SK-N-SH (cell line): Measurements from ENCODE around the gene SNX21. TPM values are rescaled to one million over a fixed set of nuclear protein-coding genes. Genes with fewer than 3 reads are reported as not detected.

Experiments
- CTCF ChIA-PET: fragments of 300-600, 350-600 bp; formaldehyde crosslinking; extraction: SDS; loops from one replicate; lab custom pipeline; 2021; lab: Yijun Ruan, JAX
- POLR2A ChIA-PET: fragments of 350-600 bp; sonication (Branson Sonifier 250); formaldehyde crosslinking; extraction: SDS; loops from one replicate; lab custom pipeline; 2020; ENCODE audit warnings: antibody characterized with exemption, inconsistent platforms; lab: Yijun Ruan, JAX
- DNase-seq: peaks from one replicate; pipeline ENCODE4 v3.0.0; 2012
- H2AFZ ChIP-seq: fragments of 200-600 bp; sonication (generic); 2 replicates; pipeline ENCODE4 v1.8.1; 2016; ENCODE audit warnings: antibody characterized with exemption, mild to moderate bottlenecking, low read depth
- H3F3A ChIP-seq: fragments of 200-600 bp; sonication (generic); replicated peaks from 2 replicates; pipeline ENCODE3; 2016; ENCODE audit warnings: antibody characterized with exemption, mild to moderate bottlenecking; ENCODE audit not compliant: insufficient read depth
- H3K27ac ChIP-seq, 2 experiments: fragments of 200-500 bp in 1 of 2; fragments of 200-600 bp in 1 of 2; sonication (Bioruptor generic) in 1 of 2; sonication (generic), shearing (Covaris generic) in 1 of 2; 2 replicates each; pipeline versions ENCODE4 v1.5.1 to v1.6.1; 2014 to 2016; ENCODE audit warnings: low read depth in 2 of 2, inconsistent platforms in 1 of 2, low read length in 1 of 2, mild to moderate bottlenecking in 1 of 2, mixed read lengths in 1 of 2
- H3K27me3 ChIP-seq: fragments of 200-600 bp; sonication (generic), shearing (Covaris generic); 2 replicates; pipeline ENCODE4 v1.6.1; 2016; ENCODE audit warnings: mixed run types; ENCODE audit not compliant: insufficient read depth
- H3K36me3 ChIP-seq, 2 experiments: fragments of 200-500 bp in 1 of 2; fragments of 200-600 bp in 1 of 2; sonication (Bioruptor generic) in 1 of 2; sonication (generic) in 1 of 2; replicated peaks in 1 of 2; 2 replicates each; pipeline versions ENCODE3 to v1.5.1; 2014 to 2016; ENCODE audit warnings: low read length in 1 of 2, mild to moderate bottlenecking in 1 of 2; ENCODE audit not compliant: insufficient read depth in 2 of 2, control insufficient read depth in 1 of 2
- H3K4me1 ChIP-seq, 2 experiments: fragments of 200-500 bp in 1 of 2; fragments of 200-600 bp in 1 of 2; sonication (Bioruptor generic) in 1 of 2; sonication (generic), shearing (Covaris generic) in 1 of 2; 2 replicates each; pipeline versions ENCODE4 v1.5.1 to v1.6.1; 2014 to 2016; ENCODE audit warnings: low read depth in 1 of 2, low read length in 1 of 2, mixed run types in 1 of 2; ENCODE audit not compliant: insufficient read depth in 2 of 2, control insufficient read depth in 1 of 2
- H3K4me2 ChIP-seq: fragments of 200-600 bp; sonication (generic), shearing (Covaris generic); 2 replicates; pipeline ENCODE4 v1.6.1; 2017; ENCODE audit warnings: mixed run types
- H3K4me3 ChIP-seq, 2 experiments: fragments of 200-500 bp in 1 of 2; fragments of 200-600 bp in 1 of 2; sonication (Bioruptor generic) in 1 of 2; sonication (generic), shearing (Covaris generic) in 1 of 2; 2 replicates each; pipeline versions ENCODE4 v1.5.1 to v1.8.1; 2014 to 2016; ENCODE audit warnings: low read depth in 2 of 2, inconsistent platforms in 1 of 2, low read length in 1 of 2, mild to moderate bottlenecking in 1 of 2, mixed read lengths in 1 of 2, moderate library complexity in 1 of 2
- H3K79me2 ChIP-seq: fragments of 200-600 bp; sonication (generic); 2 replicates; pipeline ENCODE4 v1.8.1; 2017; ENCODE audit warnings: mild to moderate bottlenecking; ENCODE audit not compliant: insufficient read depth
- H3K9ac ChIP-seq: fragments of 200-600 bp; sonication (generic); 2 replicates; pipeline ENCODE4 v1.6.1; 2017; ENCODE audit warnings: mixed run types
- H3K9me2 ChIP-seq: fragments of 200-600 bp; sonication (generic); 2 replicates; pipeline ENCODE4 v1.6.1; 2017; ENCODE audit warnings: mixed run types
- H3K9me3 ChIP-seq: fragments of 200-600 bp; sonication (generic); 2 replicates; pipeline ENCODE4 v1.6.1; 2017; ENCODE audit warnings: mixed run types, mild to moderate bottlenecking, moderate library complexity
- H4K20me1 ChIP-seq: fragments of 200-600 bp; sonication (generic); 2 replicates; pipeline ENCODE4 v1.6.1; 2017; ENCODE audit warnings: mild to moderate bottlenecking, mixed run types; ENCODE audit not compliant: insufficient read depth
- CHD2 ChIP-seq: fragments of 150-350 bp; IDR thresholded peaks from 2 replicates; pipeline ENCODE4 v1.6.1; 2018; ENCODE audit warnings: low read length; ENCODE audit not compliant: partially characterized antibody
- CTCF ChIP-seq: fragments of 200-600 bp; sonication (generic); IDR thresholded peaks from 2 replicates; pipeline ENCODE4 v1.6.1; 2017; ENCODE audit warnings: antibody characterized with exemption, mild to moderate bottlenecking, moderate library complexity
- ELF1 ChIP-seq: IDR thresholded peaks from 2 replicates; pipeline ENCODE4 v1.4.0; 2012
- EZH2phosphoT487 ChIP-seq: fragments of 200-600 bp; sonication (generic); IDR thresholded peaks from 2 replicates; pipeline ENCODE4 v1.6.1; 2017; ENCODE audit warnings: low read depth, mixed run types, mild to moderate bottlenecking, antibody characterized with exemption, moderate library complexity, borderline replicate concordance
- FOSL2 ChIP-seq: IDR thresholded peaks from 2 replicates; pipeline ENCODE4 v1.4.0; 2012; ENCODE audit warnings: low read depth, mild to moderate bottlenecking, moderate library complexity, borderline replicate concordance
- FOXM1 ChIP-seq: IDR thresholded peaks from 2 replicates; pipeline ENCODE4 v1.4.0; 2012; ENCODE audit warnings: low read depth, mild to moderate bottlenecking
- NRF1 ChIP-seq: IDR thresholded peaks from 2 replicates; pipeline ENCODE4 v1.6.1; 2012; ENCODE audit warnings: low read depth, mild to moderate bottlenecking, low read length
- RAD21 ChIP-seq: IDR thresholded peaks from 2 replicates; pipeline ENCODE4 v1.6.1; 2012; ENCODE audit warnings: mild to moderate bottlenecking, low read length
- RCOR1 ChIP-seq: fragments of 150-350 bp; IDR thresholded peaks from 2 replicates; pipeline ENCODE4 v1.6.1; 2017; ENCODE audit warnings: antibody characterized with exemption, low read length
- RFX5 ChIP-seq: IDR thresholded peaks from 2 replicates; pipeline ENCODE4 v1.6.1; 2012; ENCODE audit warnings: mild to moderate bottlenecking, improper control_type of control experiment, low read length
- SIN3A ChIP-seq: IDR thresholded peaks from 2 replicates; pipeline ENCODE4 v1.6.1; 2012; ENCODE audit warnings: low read depth, mild to moderate bottlenecking, low read length, moderate library complexity, borderline replicate concordance
- TCF12 ChIP-seq: IDR thresholded peaks from 2 replicates; pipeline ENCODE4 v1.4.0; 2012
- TEAD4 ChIP-seq: IDR thresholded peaks from 2 replicates; pipeline ENCODE4 v1.4.0; 2012; ENCODE audit warnings: mild to moderate bottlenecking, borderline replicate concordance; ENCODE audit not compliant: insufficient read depth
- USF2 ChIP-seq: fragments of 150-350 bp; IDR thresholded peaks from 2 replicates; pipeline ENCODE4 v1.6.1; 2017; ENCODE audit warnings: antibody characterized with exemption, low read length, low read depth, borderline replicate concordance
- YY1 ChIP-seq: IDR thresholded peaks from 2 replicates; pipeline ENCODE4 v1.4.0; 2012; ENCODE audit warnings: low read depth, mild to moderate bottlenecking
- ZBTB33 ChIP-seq: IDR thresholded peaks from 2 replicates; pipeline ENCODE4 v1.4.0; 2012; ENCODE audit warnings: low read depth, borderline replicate concordance
- WGBS: methylation state at CpG from one replicate; pipeline ENCODE4 v1.1.6; 2017; ENCODE audit warnings: low lambda C conversion rate; 5-methylcytosine and 5-hydroxymethylcytosine counted together
- polyA plus RNA-seq, 3 experiments: library from polyadenylated mRNA; depleted of rRNA; stranded (reverse); fragments of >200 nt; gene quantifications; 2 replicates each; pipeline ENCODE4 v1.2.3, GENCODE V29; 2012
- TF ChIP-seq, protein P1 (sequence below): IDR thresholded peaks from 2 replicates; pipeline ENCODE4; 2012

The SNX21 gene
- polyA plus RNA-seq, 1 of the 3 experiments (the other 2 are of a cell fraction), result 22.1 TPM

GRCh38 chr20:45872626-45873025, 39.0 kb downstream of the SNX21 start:
- Histone ChIP-seq H3K9ac (no peak overlapping the region), H2AFZ (no peak overlapping the region), H3K79me2 (no peaks in the 10 kb centered on the region), H3K36me3 (no peaks in the 10 kb centered on the region), H3K4me2 (no peak overlapping the region), H3K4me3 (no peak overlapping the region), H3K27ac (no peak overlapping the region), H4K20me1 (no peaks in the 10 kb centered on the region), H3K4me1 (peaks cover 0 to 5% of the 10 kb centered on the region in 2 experiments; a peak in 1 of 4 replicates), H3F3A (peaks cover 6% of the 10 kb centered on the region), H3K9me2 (no peaks in the 10 kb centered on the region), H3K27me3 (no peaks in the 10 kb centered on the region), H3K9me3 (no peaks in the 10 kb centered on the region)
- TF ChIP-seq RAD21 (no peak), TCF12 (no peak), FOXM1 (no peak), CTCF (no peak), NRF1 (no peak), USF2 (no peak), SIN3A (no peak), ZBTB33 (no peak), EZH2phosphoT487 (no peak), RCOR1 (no peak), ELF1 (no peak), CHD2 (no peak), RFX5 (no peak), YY1 (no peak), TEAD4 (no peak), FOSL2 (no peak)
- TF ChIP-seq, protein P1, sequence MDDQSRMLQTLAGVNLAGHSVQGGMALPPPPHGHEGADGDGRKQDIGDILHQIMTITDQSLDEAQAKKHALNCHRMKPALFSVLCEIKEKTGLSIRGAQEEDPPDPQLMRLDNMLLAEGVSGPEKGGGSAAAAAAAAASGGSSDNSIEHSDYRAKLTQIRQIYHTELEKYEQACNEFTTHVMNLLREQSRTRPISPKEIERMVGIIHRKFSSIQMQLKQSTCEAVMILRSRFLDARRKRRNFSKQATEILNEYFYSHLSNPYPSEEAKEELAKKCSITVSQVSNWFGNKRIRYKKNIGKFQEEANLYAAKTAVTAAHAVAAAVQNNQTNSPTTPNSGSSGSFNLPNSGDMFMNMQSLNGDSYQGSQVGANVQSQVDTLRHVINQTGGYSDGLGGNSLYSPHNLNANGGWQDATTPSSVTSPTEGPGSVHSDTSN, result no peak
- CTCF ChIA-PET, result interaction anchor here (1.0 kb wide), 2 partner anchors 8 to 64 kb away, joined by 3 to 4 read pairs; partner anchors contain the start of gene ZSWIM1
- no peak for DNase-seq
- 85% methylated on average over 4 of the region's 4 CpGs for WGBS
- POLR2A ChIA-PET, result interaction anchor here (1.4 kb wide), 1 partner anchor 8 kb away, joined by 4 read pairs; the partner anchor contains the start of gene ZSWIM1
